Melanocyte of skin (primary cell): ENCODE measurements around the gene AURKB. TPM values are rescaled to one million over a fixed set of nuclear protein-coding genes. Genes with fewer than 3 reads are reported as not detected.

Experiments
- total RNA-seq, 2 donors: library from RNA; depleted of rRNA; stranded (reverse); fragments of >200 nt; gene quantifications; 2 replicates each; pipeline ENCODE4 v1.2.3, GENCODE V29; 2012

Gene AURKB
- 10 to 100 TPM; 23.7 to 88.6 TPM for total RNA-seq

GRCh38 chr17:8209907-8210760 lies at the start of gene AURKB:
AURKB (minus strand) TSS chr17:8210575; CDS start chr17:8210224, 351 bp downstream.

GRCh38 chr17:8248751-8249607 lies 38.6 kb upstream of the AURKB start, which contains the start of gene PFAS:
PFAS (plus strand) TSS chr17:8249289; CDS start chr17:8253938, 4,649 bp downstream.

GRCh38 chr17:8189711-8190477 lies 20.5 kb downstream of the AURKB start, which contains the start of gene BORCS6:
BORCS6 (minus strand) TSS chr17:8190180; CDS start chr17:8190140, 40 bp downstream.

GRCh38 chr17:8176197-8176940 lies 34.0 kb downstream of the AURKB start, which contains the start of gene TMEM107:
TMEM107 (minus strand) TSS chr17:8176380; CDS start chr17:8176286, 94 bp downstream.

GRCh38 chr17:8162233-8162996 lies 48.0 kb downstream of the AURKB start, which contains the start of gene VAMP2:
VAMP2 (minus strand) TSS chr17:8162948; CDS start chr17:8162879, 69 bp downstream.

Other genes with a start within 250 kb of the AURKB start
- 1 to 10 TPM in 1 of 2 donors, not detected in 1; 1.4 TPM for gene GUCY2D, start 208.0 kb downstream of the AURKB start, total RNA-seq
- under 1 TPM in 1 of 2 donors, not detected in 1; under 0.01 TPM for gene ALOX15B, start 171.5 kb downstream of the AURKB start, total RNA-seq
- not detected for gene ALOX12B, start 122.9 kb downstream of the AURKB start, total RNA-seq
- gene ALOXE3, start 92.1 kb downstream of the AURKB start, total RNA-seq, result not detected
- under 1 TPM in 1 of 2 donors, not detected in 1; 0.67 TPM for gene HES7, start 86.5 kb downstream of the AURKB start, total RNA-seq
- gene PER1, start 58.2 kb downstream of the AURKB start, total RNA-seq, result 10 to 100 TPM; 22.0 to 25.5 TPM
- gene VAMP2, start 47.6 kb downstream of the AURKB start, total RNA-seq, result 1 to 10 TPM; 5.5 to 6.3 TPM
- 10 to 100 TPM; 24.1 to 32.0 TPM for gene TMEM107, start 34.2 kb downstream of the AURKB start, total RNA-seq
- 1 to 10 TPM; 6.3 to 8.9 TPM for gene BORCS6, start 20.4 kb downstream of the AURKB start, total RNA-seq
- gene CTC1, start 37.5 kb upstream of the AURKB start, total RNA-seq, result 1 to 10 TPM; 5.0 to 5.5 TPM
- gene PFAS, start 38.7 kb upstream of the AURKB start, total RNA-seq, result 10 to 100 TPM; 44.7 to 78.3 TPM
- 10 to 100 TPM in 1 of 2 donors, 1 to 10 TPM in 1; 8.3 to 14.0 TPM for gene RANGRF, start 78.1 kb upstream of the AURKB start, total RNA-seq
- 1 to 10 TPM in 1 of 2 donors, under 1 TPM in 1; 0.67 to 1.4 TPM for gene SLC25A35, start 84.8 kb upstream of the AURKB start, total RNA-seq
- not detected for gene ARHGEF15, start 99.7 kb upstream of the AURKB start, total RNA-seq
- gene ODF4, start 129.3 kb upstream of the AURKB start, total RNA-seq, result not detected
- gene RPL26, start 172.6 kb upstream of the AURKB start, total RNA-seq, result 1,000 to 10,000 TPM; 1,114 to 1,797 TPM
- gene RNF222, start 187.3 kb upstream of the AURKB start, total RNA-seq, result not detected
- 10 to 100 TPM; 35.1 to 36.6 TPM for gene NDEL1, start 225.3 kb upstream of the AURKB start, total RNA-seq